ENCODE data around the gene KRT33B. TPM values are rescaled to one million over a fixed set of nuclear protein-coding genes. Genes with fewer than 3 reads are reported as not detected.
"Not testable (repeated sequence)": the region's sequence is repeated elsewhere in the genome, so short reads cannot be mapped to it uniquely, and the experiment has no call there.

KRT33B gene
- total and polyA plus RNA-seq, 2 donors (not counting 1 experiment from before 2014, with no cell fraction given): not detected

- Histone ChIP-seq H3K27me3 (ENCODE audit: control insufficient read depth, insufficient read depth, low read length) (peaks cover 18% of the 10 kb centered on the region), H3K4me1 (ENCODE audit: control insufficient read depth, extremely low read depth, insufficient read depth, low read length) (no peaks in the 10 kb centered on the region), H3K79me2 (ENCODE audit: control insufficient read depth, insufficient read depth, low read length) (no peaks in the 10 kb centered on the region), H3K27ac (ENCODE audit: insufficient read depth, low read length) (no peak overlapping the region), H2AFZ (ENCODE audit: low read length) (no peak overlapping the region), H3K9ac (ENCODE audit: insufficient read depth, low read length) (no peak overlapping the region), H4K20me1 (ENCODE audit: control insufficient read depth, extremely low read depth, insufficient read depth, low read length) (no peaks in the 10 kb centered on the region), H3K4me3 (replicated peaks in 1 of 4; ENCODE audit: control extremely low read depth in 1 of 4, insufficient read depth in 1 of 4, low read depth in 3 of 4, low read length in 4 of 4) (no peak overlapping the region), H3K4me2 (ENCODE audit: extremely low read depth, insufficient read depth, low read length) (no peak overlapping the region), H3K9me3 (ENCODE audit: control insufficient read depth, insufficient read depth, low read depth, low read length) (no peaks in the 10 kb centered on the region), H3K36me3 (ENCODE audit: control insufficient read depth, insufficient read depth, low read length) (no peaks in the 10 kb centered on the region)
- no peak for TF ChIP-seq EZH2 (IDR thresholded peaks at IDR 0.05; ENCODE audit: low read length, missing control alignments)
- TF ChIP-seq, protein P1, sequence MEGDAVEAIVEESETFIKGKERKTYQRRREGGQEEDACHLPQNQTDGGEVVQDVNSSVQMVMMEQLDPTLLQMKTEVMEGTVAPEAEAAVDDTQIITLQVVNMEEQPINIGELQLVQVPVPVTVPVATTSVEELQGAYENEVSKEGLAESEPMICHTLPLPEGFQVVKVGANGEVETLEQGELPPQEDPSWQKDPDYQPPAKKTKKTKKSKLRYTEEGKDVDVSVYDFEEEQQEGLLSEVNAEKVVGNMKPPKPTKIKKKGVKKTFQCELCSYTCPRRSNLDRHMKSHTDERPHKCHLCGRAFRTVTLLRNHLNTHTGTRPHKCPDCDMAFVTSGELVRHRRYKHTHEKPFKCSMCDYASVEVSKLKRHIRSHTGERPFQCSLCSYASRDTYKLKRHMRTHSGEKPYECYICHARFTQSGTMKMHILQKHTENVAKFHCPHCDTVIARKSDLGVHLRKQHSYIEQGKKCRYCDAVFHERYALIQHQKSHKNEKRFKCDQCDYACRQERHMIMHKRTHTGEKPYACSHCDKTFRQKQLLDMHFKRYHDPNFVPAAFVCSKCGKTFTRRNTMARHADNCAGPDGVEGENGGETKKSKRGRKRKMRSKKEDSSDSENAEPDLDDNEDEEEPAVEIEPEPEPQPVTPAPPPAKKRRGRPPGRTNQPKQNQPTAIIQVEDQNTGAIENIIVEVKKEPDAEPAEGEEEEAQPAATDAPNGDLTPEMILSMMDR (conservative IDR thresholded peaks at IDR 0.05 in 1 of 2, IDR thresholded peaks at IDR 0.05 in 1 of 2; ENCODE audit: low read depth in 1 of 2, low read length in 2 of 2): no peak
- no peak for DNase-seq (ENCODE audit: low read depth in 2 of 2)
Measured at GRCh38 chr17:41347869-41348760, 21.5 kb downstream of the KRT33B start.

GRCh38 chr17:41346421-41346820 lies 23.2 kb downstream of the KRT33B start:
- not testable (repeated sequence) for H3K9ac ChIP-seq (ENCODE audit: insufficient read depth, low read length); H4K20me1 ChIP-seq (ENCODE audit: control insufficient read depth, extremely low read depth, insufficient read depth, low read length); DNase-seq (ENCODE audit: low read depth in 2 of 2); H3K4me1 ChIP-seq (ENCODE audit: control insufficient read depth, extremely low read depth, insufficient read depth, low read length); H3K4me2 ChIP-seq (ENCODE audit: extremely low read depth, insufficient read depth, low read length); H3K9me3 ChIP-seq (ENCODE audit: control insufficient read depth, insufficient read depth, low read depth, low read length); H3K27ac ChIP-seq (ENCODE audit: insufficient read depth, low read length); H2AFZ ChIP-seq (ENCODE audit: low read length); H3K4me3 ChIP-seq (replicated peaks in 1 of 4; ENCODE audit: control extremely low read depth in 1 of 4, insufficient read depth in 1 of 4, low read depth in 3 of 4, low read length in 4 of 4); H3K79me2 ChIP-seq (ENCODE audit: control insufficient read depth, insufficient read depth, low read length); H3K36me3 ChIP-seq (ENCODE audit: control insufficient read depth, insufficient read depth, low read length)
- peaks cover 13% of the 10 kb centered on the region for H3K27me3 ChIP-seq (ENCODE audit: control insufficient read depth, insufficient read depth, low read length)

GRCh38 chr17:41345992-41346391 lies 23.6 kb downstream of the KRT33B start:
- H3K27ac ChIP-seq (ENCODE audit: insufficient read depth, low read length): no peak overlapping the region
- TF ChIP-seq, protein P1 (conservative IDR thresholded peaks at IDR 0.05 in 1 of 2, IDR thresholded peaks at IDR 0.05 in 1 of 2; ENCODE audit: low read depth in 1 of 2, low read length in 2 of 2): no peak
- TF ChIP-seq EZH2 (IDR thresholded peaks at IDR 0.05; ENCODE audit: low read length, missing control alignments): no peak

More at GRCh38 chr17:41345992-41346391, 23.6 kb downstream of the KRT33B start:
- Histone ChIP-seq H3K9me3 (ENCODE audit: control insufficient read depth, insufficient read depth, low read depth, low read length) (no peaks in the 10 kb centered on the region), H3K27me3 (ENCODE audit: control insufficient read depth, insufficient read depth, low read length) (peaks cover 10% of the 10 kb centered on the region), H2AFZ (ENCODE audit: low read length) (no peak overlapping the region), H3K79me2 (ENCODE audit: control insufficient read depth, insufficient read depth, low read length) (no peaks in the 10 kb centered on the region), H3K36me3 (ENCODE audit: control insufficient read depth, insufficient read depth, low read length) (no peaks in the 10 kb centered on the region), H3K4me1 (ENCODE audit: control insufficient read depth, extremely low read depth, insufficient read depth, low read length) (no peaks in the 10 kb centered on the region), H3K9ac (ENCODE audit: insufficient read depth, low read length) (no peak overlapping the region), H4K20me1 (ENCODE audit: control insufficient read depth, extremely low read depth, insufficient read depth, low read length) (no peaks in the 10 kb centered on the region), H3K4me3 (replicated peaks in 1 of 4; ENCODE audit: control extremely low read depth in 1 of 4, insufficient read depth in 1 of 4, low read depth in 3 of 4, low read length in 4 of 4) (no peak overlapping the region), H3K4me2 (ENCODE audit: extremely low read depth, insufficient read depth, low read length) (no peak overlapping the region)
- DNase-seq (ENCODE audit: low read depth in 2 of 2): no peak
